Measurements from ENCODE around the gene CASP7. TPM values are rescaled to one million over a fixed set of nuclear protein-coding genes. Genes with fewer than 3 reads are reported as not detected.

Gene CASP7
- total and polyA plus RNA-seq, 2 of the 8 experiments (the other 6 are each of a cell fraction or from before 2014, with no cell fraction given), result 2.3 to 4.1 TPM

- no peak for TF ChIP-seq ATF3 (IDR thresholded peaks at IDR 0.05; ENCODE audit: insufficient read depth, low read depth, low read length)
Observed at GRCh38 chr10:113663142-113663541, 16.6 kb upstream of the CASP7 start (continued).
